OCI-LY3 (cell line): ENCODE results near the gene AKAP6.

Source experiments
- EZH2phosphoT487 ChIP-seq: fragments of 200-600 bp; shearing (Covaris generic); IDR thresholded peaks from 2 replicates; pipeline ENCODE4 v1.6.1; 2018; ENCODE audit warnings: antibody characterized with exemption, mixed run types, low read depth
- TF ChIP-seq, protein P1 (sequence below): fragments of 200-600, 300-600 bp; sonication (generic); IDR thresholded peaks from 2 replicates; pipeline ENCODE4 v1.5.1; 2014; ENCODE audit warnings: antibody characterized with exemption, low read length, low read depth

DNA sequence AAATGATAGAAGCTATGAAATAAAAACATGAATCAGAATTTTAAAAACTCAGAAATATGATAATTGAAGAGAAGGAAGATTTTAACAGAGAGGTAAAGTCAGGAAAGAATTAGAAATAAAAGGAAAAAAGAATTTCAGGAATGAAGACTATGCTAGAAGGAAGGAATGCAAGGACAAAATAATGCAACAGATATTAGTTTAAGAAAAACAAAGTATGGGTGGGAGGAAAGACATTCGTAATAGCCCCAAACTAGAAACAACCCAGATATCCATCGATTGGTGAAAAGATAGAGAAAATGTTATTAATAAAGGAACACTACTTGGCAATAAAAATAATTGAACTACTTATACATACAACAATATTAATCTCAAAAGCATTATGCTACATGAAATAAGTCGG lies 129.6 kb downstream of the AKAP6 start:
- TF ChIP-seq, protein P1, sequence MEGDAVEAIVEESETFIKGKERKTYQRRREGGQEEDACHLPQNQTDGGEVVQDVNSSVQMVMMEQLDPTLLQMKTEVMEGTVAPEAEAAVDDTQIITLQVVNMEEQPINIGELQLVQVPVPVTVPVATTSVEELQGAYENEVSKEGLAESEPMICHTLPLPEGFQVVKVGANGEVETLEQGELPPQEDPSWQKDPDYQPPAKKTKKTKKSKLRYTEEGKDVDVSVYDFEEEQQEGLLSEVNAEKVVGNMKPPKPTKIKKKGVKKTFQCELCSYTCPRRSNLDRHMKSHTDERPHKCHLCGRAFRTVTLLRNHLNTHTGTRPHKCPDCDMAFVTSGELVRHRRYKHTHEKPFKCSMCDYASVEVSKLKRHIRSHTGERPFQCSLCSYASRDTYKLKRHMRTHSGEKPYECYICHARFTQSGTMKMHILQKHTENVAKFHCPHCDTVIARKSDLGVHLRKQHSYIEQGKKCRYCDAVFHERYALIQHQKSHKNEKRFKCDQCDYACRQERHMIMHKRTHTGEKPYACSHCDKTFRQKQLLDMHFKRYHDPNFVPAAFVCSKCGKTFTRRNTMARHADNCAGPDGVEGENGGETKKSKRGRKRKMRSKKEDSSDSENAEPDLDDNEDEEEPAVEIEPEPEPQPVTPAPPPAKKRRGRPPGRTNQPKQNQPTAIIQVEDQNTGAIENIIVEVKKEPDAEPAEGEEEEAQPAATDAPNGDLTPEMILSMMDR = no peak
- no peak for TF ChIP-seq EZH2phosphoT487
